OCI-LY3 (cell line): Measurements from ENCODE around the gene PREP.

Source experiments
- H2AFZ ChIP-seq: fragments of 200-600, 300-600 bp; shearing (Covaris generic); 2 replicates; pipeline ENCODE4 v1.6.0; 2014; ENCODE audit warnings: antibody characterized with exemption, low read depth, low read length
- H3K27ac ChIP-seq: fragments of 200-600, 300-600 bp; sonication (generic); 2 replicates; pipeline ENCODE4 v1.5.1; 2014; ENCODE audit warnings: mild to moderate bottlenecking, low read length, moderate library complexity, mixed read lengths
- H3K27me3 ChIP-seq: fragments of 200-600, 300-600 bp; sonication (generic); 2 replicates; pipeline ENCODE4 v1.6.1; 2014; ENCODE audit warnings: low read depth, low read length, mixed read lengths
- H3K36me3 ChIP-seq: fragments of 200-600, 300-600 bp; sonication (generic); replicated peaks from 2 replicates; pipeline ENCODE3; 2014; ENCODE audit warnings: low read depth, low read length, mixed read lengths
- H3K4me1 ChIP-seq: fragments of 300-600, 200-600 bp; sonication (generic); 2 replicates; pipeline ENCODE4 v1.6.1; 2014; ENCODE audit warnings: low read length, mixed read lengths
- H3K4me2 ChIP-seq: fragments of 200-600, 300-600 bp; sonication (generic); 2 replicates; pipeline ENCODE4 v1.6.1; 2014; ENCODE audit warnings: low read length, mixed read lengths
- H3K4me3 ChIP-seq: fragments of 300-600, 200-600 bp; sonication (generic); 2 replicates; pipeline ENCODE4 v1.5.1; 2014; ENCODE audit warnings: antibody characterized with exemption, mild to moderate bottlenecking, low read length, moderate library complexity
- H3K79me2 ChIP-seq: fragments of 300-600, 200-600 bp; shearing (Covaris generic); 2 replicates; pipeline ENCODE4 v1.6.1; 2014; ENCODE audit warnings: mild to moderate bottlenecking, low read length, mixed read lengths
- H3K9ac ChIP-seq: fragments of 300-600, 200-600 bp; shearing (Covaris generic); 2 replicates; pipeline ENCODE4 v1.6.0; 2014; ENCODE audit warnings: mild to moderate bottlenecking, low read length, moderate library complexity
- H3K9me3 ChIP-seq: fragments of 200-600, 300-600 bp; shearing (Covaris generic); 2 replicates; pipeline ENCODE4 v1.6.1; 2014; ENCODE audit warnings: low read length, mixed read lengths; ENCODE audit not compliant: insufficient read depth
- H4K20me1 ChIP-seq: fragments of 200-600, 300-600 bp; sonication (generic); 2 replicates; pipeline ENCODE4 v1.6.1; 2016; ENCODE audit warnings: low read length, mixed read lengths; ENCODE audit not compliant: insufficient read depth
- CTCF ChIP-seq: fragments of 200-600, 300-600 bp; sonication (generic); IDR thresholded peaks from 2 replicates; pipeline ENCODE4 v1.5.1; 2014; ENCODE audit warnings: antibody characterized with exemption, low read length, low read depth
- EZH2phosphoT487 ChIP-seq: fragments of 200-600 bp; shearing (Covaris generic); IDR thresholded peaks from 2 replicates; pipeline ENCODE4 v1.6.1; 2018; ENCODE audit warnings: antibody characterized with exemption, mixed run types, low read depth

The PREP gene

GRCh38 chr6:105330364-105330763, 72.5 kb downstream of the PREP start:
- no peak overlapping the region for H3K4me2 ChIP-seq
- no peaks in the 10 kb centered on the region for H4K20me1 ChIP-seq
- H3K79me2 ChIP-seq: no peaks in the 10 kb centered on the region
- peaks cover 4% of the 10 kb centered on the region for H3K36me3 ChIP-seq
- TF ChIP-seq EZH2phosphoT487 (no peak), CTCF (no peak)
- H3K27me3 ChIP-seq: no peaks in the 10 kb centered on the region
- H3K27ac ChIP-seq: no peak overlapping the region
- no peak overlapping the region for H2AFZ ChIP-seq
- no peak overlapping the region for H3K4me3 ChIP-seq
- no peaks in the 10 kb centered on the region for H3K4me1 ChIP-seq
- H3K9me3 ChIP-seq: no peaks in the 10 kb centered on the region
- no peak overlapping the region for H3K9ac ChIP-seq

- Histone ChIP-seq H3K79me2 (no peaks in the 10 kb centered on the region), H3K36me3 (peaks cover 4% of the 10 kb centered on the region), H4K20me1 (no peaks in the 10 kb centered on the region), H3K4me2 (no peak overlapping the region), H3K4me3 (no peak overlapping the region), H3K4me1 (no peaks in the 10 kb centered on the region), H3K27me3 (no peaks in the 10 kb centered on the region), H3K27ac (no peak overlapping the region), H2AFZ (no peak overlapping the region), H3K9ac (no peak overlapping the region), H3K9me3 (no peaks in the 10 kb centered on the region)
- no peak for TF ChIP-seq EZH2phosphoT487
- no peak for TF ChIP-seq CTCF
Measured at GRCh38 chr6:105326833-105327770, 75.8 kb downstream of the PREP start.

- peaks cover 4% of the 10 kb centered on the region for H3K36me3 ChIP-seq
- H3K27ac ChIP-seq: no peak overlapping the region
- TF ChIP-seq CTCF (no peak), EZH2phosphoT487 (no peak)
- no peak overlapping the region for H3K4me2 ChIP-seq
- no peaks in the 10 kb centered on the region for H3K27me3 ChIP-seq
- no peak overlapping the region for H2AFZ ChIP-seq
- no peak overlapping the region for H3K9ac ChIP-seq
- no peaks in the 10 kb centered on the region for H3K4me1 ChIP-seq
- H3K4me3 ChIP-seq: no peak overlapping the region
- no peaks in the 10 kb centered on the region for H3K9me3 ChIP-seq
- no peaks in the 10 kb centered on the region for H3K79me2 ChIP-seq
- no peaks in the 10 kb centered on the region for H4K20me1 ChIP-seq
Measured at GRCh38 chr6:105326216-105326615, 76.7 kb downstream of the PREP start.

- Histone ChIP-seq H2AFZ (no peak overlapping the region), H3K36me3 (peaks cover 4% of the 10 kb centered on the region), H3K4me2 (no peak overlapping the region), H3K27ac (no peak overlapping the region), H3K79me2 (no peaks in the 10 kb centered on the region), H4K20me1 (no peaks in the 10 kb centered on the region), H3K9ac (no peak overlapping the region), H3K9me3 (no peaks in the 10 kb centered on the region), H3K27me3 (no peaks in the 10 kb centered on the region), H3K4me3 (no peak overlapping the region), H3K4me1 (no peaks in the 10 kb centered on the region)
- TF ChIP-seq CTCF (no peak), EZH2phosphoT487 (no peak)
Measured at GRCh38 chr6:105324386-105324950, 78.4 kb downstream of the PREP start.
